K562 (cell line): ENCODE data around the gene RGS5. TPM values are rescaled to one million over a fixed set of nuclear protein-coding genes. Genes with fewer than 3 reads are reported as not detected.
A peak's percentile ranks its signal among the peaks of the same experiment; 100 is the strongest.

Experiments
- ATAC-seq: fragments of 200-7000 bp; cut with Tn5 transposase; 3 replicates; pipeline ENCODE4 v1.9.1; 2020; ENCODE audit warnings: moderate library complexity
- BruUV-seq: library from RNA; stranded (reverse); fragments of 400-500 nt; replicated peaks from 2 replicates; lab custom pipeline; 2021; lab: Mats Ljungman, UMichigan
- CTCF ChIA-PET: fragments of 300-600 bp; formaldehyde crosslinking; extraction: SDS; loops from one replicate; lab custom pipeline; 2021; ENCODE audit warnings: low intra/inter-chr PET ratio; lab: Yijun Ruan, JAX
- POLR2A ChIA-PET: fragments of 300-600, 350-650 bp; sonication (Branson Sonifier 250); formaldehyde crosslinking; extraction: SDS; loops from one replicate; lab custom pipeline; 2021; ENCODE audit warnings: antibody characterized with exemption, inconsistent platforms; lab: Yijun Ruan, JAX
- DNase-seq, 4 experiments: peaks; one replicate each; pipeline versions ENCODE4 v3.0.0 to v3.0.0-alpha.2; 2011 to 2018; ENCODE audit warnings: low spot score in 3 of 4, mixed read lengths in 3 of 4; ENCODE audit errors: extremely low read depth in 1 of 4
- FAIRE-seq: peaks from 2 replicates; lab custom pipeline; 2011; peaks lifted over from hg19 to GRCh38; lab: Jason Lieb, UNC
- H2AFZ ChIP-seq: 2 replicates; pipeline ENCODE4 v1.6.0; 2011; ENCODE audit warnings: low read depth, low read length, control low read depth, inconsistent platforms
- H3K27ac ChIP-seq: fragments of 200-600 bp; 3 replicates; pipeline ENCODE4 v1.8.0; 2011; ENCODE audit warnings: low read depth, mild to moderate bottlenecking, control low read depth, inconsistent platforms, low read length, moderate library complexity, mixed read lengths; ENCODE audit errors: extremely low read depth
- H3K27me3 ChIP-seq, 2 experiments: fragments of 300-600 bp in 1 of 2; 2 replicates in 1 of 2; 3 replicates in 1 of 2; pipeline versions ENCODE4 v1.6.0 to v1.8.0; 2011; ENCODE audit warnings: inconsistent platforms in 2 of 2, low read length in 2 of 2, mild to moderate bottlenecking in 1 of 2, mixed read lengths in 1 of 2, moderate library complexity in 1 of 2; ENCODE audit not compliant: control insufficient read depth in 2 of 2, insufficient read depth in 2 of 2
- H3K36me3 ChIP-seq: fragments of 300-600 bp; 3 replicates; pipeline ENCODE4 v1.8.0; 2011; ENCODE audit warnings: mild to moderate bottlenecking, low read length, inconsistent platforms; ENCODE audit not compliant: control insufficient read depth, insufficient read depth
- H3K4me1 ChIP-seq, 2 experiments: fragments of 200-600 bp in 1 of 2; replicated peaks in 1 of 2; 2 replicates in 1 of 2; 3 replicates in 1 of 2; pipeline versions ENCODE4 v1.5.1 to v1.8.0; 2011; ENCODE audit warnings: inconsistent platforms in 2 of 2, low read length in 2 of 2, mild to moderate bottlenecking in 1 of 2, mixed read lengths in 1 of 2, moderate library complexity in 1 of 2; ENCODE audit not compliant: control insufficient read depth in 2 of 2, insufficient read depth in 2 of 2
- H3K4me2 ChIP-seq: 2 replicates; pipeline ENCODE4 v1.6.1; 2011; ENCODE audit warnings: low read length, control low read depth, inconsistent platforms, mixed read lengths; ENCODE audit not compliant: insufficient read depth
- H3K4me3 ChIP-seq: fragments of 200-600 bp; sonication (generic), shearing (Covaris generic); 2 replicates; pipeline ENCODE4 v1.5.1; 2016; ENCODE audit warnings: control low read depth, inconsistent platforms
- H3K79me2 ChIP-seq: fragments of 200-600 bp; 3 replicates; pipeline ENCODE4 v1.8.0; 2011; ENCODE audit warnings: low read length, inconsistent platforms; ENCODE audit not compliant: control insufficient read depth, insufficient read depth
- H3K9ac ChIP-seq, 2 experiments: 2 replicates each; pipeline versions ENCODE4 v1.6.0 to v1.6.1; 2011; ENCODE audit warnings: low read depth in 2 of 2, low read length in 2 of 2, control low read depth in 1 of 2, inconsistent platforms in 1 of 2, mild to moderate bottlenecking in 1 of 2, mixed read lengths in 1 of 2; ENCODE audit not compliant: insufficient read depth in 1 of 2
- H3K9me1 ChIP-seq: one replicate; pipeline ENCODE4 v1.6.0; 2011; ENCODE audit warnings: inconsistent platforms, mild to moderate bottlenecking, low read length, moderate library complexity; ENCODE audit not compliant: control insufficient read depth, insufficient read depth
- H3K9me3 ChIP-seq: replicated peaks from 2 replicates; pipeline ENCODE4 v1.5.1; 2011; ENCODE audit warnings: low read depth, low read length, inconsistent platforms; ENCODE audit not compliant: control insufficient read depth, insufficient read depth
- H4K20me1 ChIP-seq: replicated peaks from 2 replicates; pipeline ENCODE4 v1.6.1; 2011; ENCODE audit warnings: low read length, inconsistent platforms, mixed read lengths; ENCODE audit not compliant: control insufficient read depth, insufficient read depth
- RAD21 ChIP-seq, 2 experiments: fragments of 250-450 bp in 1 of 2; fragments of 450-650 bp in 1 of 2; sonication (Bioruptor Pico) in 1 of 2; formaldehyde crosslinking in 1 of 2; IDR thresholded peaks in 1 of 2; conservative IDR thresholded peaks in 1 of 2; 2 replicates each; pipeline versions ENCODE4 v1.4.0 to v1.8.0; 2020 to 2022; ENCODE audit warnings: mild to moderate bottlenecking in 2 of 2, moderate library complexity in 1 of 2
- WGBS: fragments of 100-300 bp; shearing (Covaris generic); methylation state at CpG from one replicate; pipeline ENCODE4 v1.1.6; 2016; ENCODE audit warnings: low coverage, mixed read lengths; ENCODE audit not compliant: insufficient coverage; ENCODE audit errors: missing lambda C conversion rate; 5-methylcytosine and 5-hydroxymethylcytosine counted together
- in situ Hi-C: fragments of 300-500 bp; cut with MboI; formaldehyde crosslinking; loops from 4 replicates; pipeline ENCODE4 v1.15.0; 2018; ENCODE audit warnings: inconsistent platforms, mixed read lengths
- intact Hi-C: fragments of 100-400 bp; cut with micrococcal nuclease; formaldehyde crosslinking; loops from 2 replicates; pipeline ENCODE4 v1.14.2; 2022
- polyA plus RNA-seq, 8 experiments: library from polyadenylated mRNA; depleted of rRNA in 4 of 8; stranded (reverse) in 5 of 8; unstranded in 3 of 8; fragments of >200 nt; fragmentation: Nextera tagmentation in 2 of 8; fragmentation: Illumina TruSeq in 1 of 8; extraction: Ambion mirVana in 2 of 8; extraction: Trizol in 1 of 8; gene quantifications; 2 replicates each; pipeline versions ENCODE4 v1.2.1 to v1.2.3, GENCODE V29; 2011 to 2014; ENCODE audit warnings: inconsistent platforms in 1 of 8, missing spikeins in 1 of 8
- total RNA-seq, 7 experiments: library from RNA; depleted of rRNA in 6 of 7; stranded (reverse); fragments of >200 nt in 6 of 7; fragmentation: Illumina TruSeq in 2 of 7; extraction: Trizol in 2 of 7; gene quantifications; 2 replicates each; pipeline versions ENCODE4 v1.2.1 to v1.2.3, GENCODE V29; 2011 to 2021; ENCODE audit warnings: low replicate concordance in 1 of 7
- TF ChIP-seq, protein P1 (sequence below): fragments of 450-650 bp; formaldehyde crosslinking; IDR thresholded peaks from 2 replicates; pipeline ENCODE4 v1.4.0; 2022; ENCODE audit warnings: mild to moderate bottlenecking, moderate library complexity
- TF ChIP-seq, protein P2 (sequence below): fragments of 250-450 bp; sonication (Bioruptor Pico); IDR thresholded peaks from 2 replicates; pipeline ENCODE4 v1.4.0; 2020; ENCODE audit warnings: mild to moderate bottlenecking, moderate library complexity
- TF ChIP-seq, protein P3 (sequence below), 3 experiments: IDR thresholded peaks in 2 of 3; conservative IDR thresholded peaks in 1 of 3; 2 replicates each; pipeline ENCODE4 v1.5.1; 2011 to 2012; ENCODE audit warnings: low read length in 3 of 3, mild to moderate bottlenecking in 3 of 3, control low read depth in 2 of 3, improper control_type of control experiment in 1 of 3, inconsistent platforms in 1 of 3, low read depth in 1 of 3, mixed read lengths in 1 of 3, moderate library complexity in 1 of 3; ENCODE audit not compliant: insufficient read depth in 2 of 3
- TF ChIP-seq, protein P4 (sequence below), 2 experiments: IDR thresholded peaks; 2 replicates each; pipeline ENCODE4 v1.6.1; 2011; ENCODE audit warnings: borderline replicate concordance in 1 of 2, control low read depth in 1 of 2, low read depth in 1 of 2, low read length in 1 of 2, mild to moderate bottlenecking in 1 of 2, mixed read lengths in 1 of 2, moderate library complexity in 1 of 2; ENCODE audit not compliant: insufficient read depth in 1 of 2, insufficient read length in 1 of 2, poor library complexity in 1 of 2, severe bottlenecking in 1 of 2; ENCODE audit errors: extremely low read depth in 1 of 2

The RGS5 gene
- total and polyA plus RNA-seq, 9 of the 15 experiments (the other 6 are each of a cell fraction or from before 2014, with no cell fraction given): 0.71 to 5.3 (median 2.4) TPM

DNA sequence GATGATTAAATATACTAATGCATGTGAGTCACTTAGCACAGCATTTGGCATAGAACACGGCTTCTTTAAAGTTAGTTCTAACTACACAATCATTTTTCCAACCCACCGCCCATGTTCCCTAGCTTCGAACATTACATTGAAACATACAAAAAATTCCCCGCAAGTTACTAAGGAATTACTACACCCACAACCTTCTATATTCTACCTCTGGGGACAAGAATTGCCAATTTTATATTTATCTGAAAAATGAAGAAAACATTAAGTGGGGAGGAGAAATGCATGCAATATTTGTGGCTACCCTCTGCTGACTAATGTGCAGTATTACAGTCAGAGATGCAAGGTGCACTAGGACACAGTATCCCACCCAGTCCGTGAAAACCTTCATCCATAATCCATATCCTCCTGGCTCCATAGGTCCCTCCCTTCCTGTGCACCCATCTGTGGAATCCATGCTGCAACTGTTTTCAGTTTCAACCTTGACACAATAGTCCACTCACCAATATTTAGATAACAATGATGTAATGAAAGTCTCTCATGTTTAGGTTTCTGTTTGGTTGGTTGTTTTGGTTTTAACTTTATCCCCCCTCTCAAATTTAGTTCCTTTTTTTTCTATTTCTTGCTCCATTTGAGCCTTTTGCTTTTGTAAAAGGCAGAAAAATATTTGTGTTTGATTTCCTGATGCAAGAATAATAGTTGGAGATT, 31.6 kb downstream of the RGS5 start:
- no TSS peak for BruUV-seq
- CTCF ChIA-PET: interaction anchor here (1.4 kb wide), 1 partner anchor 294 kb away, joined by 3 read pairs; no protein-coding TSS in a partner anchor
- H3K9ac ChIP-seq: no peak overlapping the region

More for the DNA sequence above, 31.6 kb downstream of the RGS5 start:
- DNase-seq (peak in 3 of 4 experiments; percentile 15 to 21 (median 20)), ATAC-seq (peak; percentile 63), FAIRE-seq (no peak)
- H3K9me3 ChIP-seq: no peaks in the 10 kb centered on the region
- no peaks in the 10 kb centered on the region for H3K36me3 ChIP-seq
- no peaks in the 10 kb centered on the region for H3K9me1 ChIP-seq
- intact Hi-C loops: loop anchor here (10.0 kb wide), 1 partner anchor 1116 kb away; no protein-coding TSS in a partner anchor
- in situ Hi-C loops: no loop called here
- no peaks in the 10 kb centered on the region for H3K4me1 ChIP-seq
- H3K4me2 ChIP-seq: no peak overlapping the region
- no peak overlapping the region for H3K4me3 ChIP-seq
- WGBS: 3% methylated on average over 5 of the region's 5 CpGs
- no peaks in the 10 kb centered on the region for H4K20me1 ChIP-seq
- H3K27me3 ChIP-seq: 0 out of 5 replicates have a peak, but pooled peaks cover 0 to 2% of the 10 kb centered on the region in 2 experiments
- H3K27ac ChIP-seq: no peak overlapping the region
- no peak overlapping the region for H2AFZ ChIP-seq
- POLR2A ChIA-PET: no interaction called here
- no peaks in the 10 kb centered on the region for H3K79me2 ChIP-seq
- TF ChIP-seq, protein P1, sequence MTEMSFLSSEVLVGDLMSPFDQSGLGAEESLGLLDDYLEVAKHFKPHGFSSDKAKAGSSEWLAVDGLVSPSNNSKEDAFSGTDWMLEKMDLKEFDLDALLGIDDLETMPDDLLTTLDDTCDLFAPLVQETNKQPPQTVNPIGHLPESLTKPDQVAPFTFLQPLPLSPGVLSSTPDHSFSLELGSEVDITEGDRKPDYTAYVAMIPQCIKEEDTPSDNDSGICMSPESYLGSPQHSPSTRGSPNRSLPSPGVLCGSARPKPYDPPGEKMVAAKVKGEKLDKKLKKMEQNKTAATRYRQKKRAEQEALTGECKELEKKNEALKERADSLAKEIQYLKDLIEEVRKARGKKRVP (CRISPR knock-in tag): no peak
- TF ChIP-seq, protein P2, sequence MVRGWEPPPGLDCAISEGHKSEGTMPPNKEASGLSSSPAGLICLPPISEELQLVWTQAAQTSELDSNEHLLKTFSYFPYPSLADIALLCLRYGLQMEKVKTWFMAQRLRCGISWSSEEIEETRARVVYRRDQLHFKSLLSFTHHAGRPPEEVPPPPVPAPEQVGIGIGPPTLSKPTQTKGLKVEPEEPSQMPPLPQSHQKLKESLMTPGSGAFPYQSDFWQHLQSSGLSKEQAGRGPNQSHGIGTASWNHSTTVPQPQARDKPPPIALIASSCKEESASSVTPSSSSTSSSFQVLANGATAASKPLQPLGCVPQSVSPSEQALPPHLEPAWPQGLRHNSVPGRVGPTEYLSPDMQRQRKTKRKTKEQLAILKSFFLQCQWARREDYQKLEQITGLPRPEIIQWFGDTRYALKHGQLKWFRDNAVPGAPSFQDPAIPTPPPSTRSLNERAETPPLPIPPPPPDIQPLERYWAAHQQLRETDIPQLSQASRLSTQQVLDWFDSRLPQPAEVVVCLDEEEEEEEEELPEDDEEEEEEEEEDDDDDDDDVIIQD (CRISPR knock-in tag): no peak
- TF ChIP-seq, protein P3, sequence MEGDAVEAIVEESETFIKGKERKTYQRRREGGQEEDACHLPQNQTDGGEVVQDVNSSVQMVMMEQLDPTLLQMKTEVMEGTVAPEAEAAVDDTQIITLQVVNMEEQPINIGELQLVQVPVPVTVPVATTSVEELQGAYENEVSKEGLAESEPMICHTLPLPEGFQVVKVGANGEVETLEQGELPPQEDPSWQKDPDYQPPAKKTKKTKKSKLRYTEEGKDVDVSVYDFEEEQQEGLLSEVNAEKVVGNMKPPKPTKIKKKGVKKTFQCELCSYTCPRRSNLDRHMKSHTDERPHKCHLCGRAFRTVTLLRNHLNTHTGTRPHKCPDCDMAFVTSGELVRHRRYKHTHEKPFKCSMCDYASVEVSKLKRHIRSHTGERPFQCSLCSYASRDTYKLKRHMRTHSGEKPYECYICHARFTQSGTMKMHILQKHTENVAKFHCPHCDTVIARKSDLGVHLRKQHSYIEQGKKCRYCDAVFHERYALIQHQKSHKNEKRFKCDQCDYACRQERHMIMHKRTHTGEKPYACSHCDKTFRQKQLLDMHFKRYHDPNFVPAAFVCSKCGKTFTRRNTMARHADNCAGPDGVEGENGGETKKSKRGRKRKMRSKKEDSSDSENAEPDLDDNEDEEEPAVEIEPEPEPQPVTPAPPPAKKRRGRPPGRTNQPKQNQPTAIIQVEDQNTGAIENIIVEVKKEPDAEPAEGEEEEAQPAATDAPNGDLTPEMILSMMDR (IDR thresholded peaks at IDR 0.05 in 2 of 3, conservative IDR thresholded peaks at IDR 0.05 in 1 of 3; ENCODE audit: insufficient read depth in 2 of 3, low read depth in 1 of 3, low read length in 3 of 3): peak in 2 of 3 experiments; percentile 37 to 40; a peak in 3 of 6 replicates
- peak in 1 of 2 experiments; percentile 25; a peak in 1 of 4 replicates for TF ChIP-seq RAD21 (CRISPR knock-in tag; conservative IDR thresholded peaks at IDR 0.05 in 1 of 2, IDR thresholded peaks at IDR 0.05 in 1 of 2)
- TF ChIP-seq, protein P4, sequence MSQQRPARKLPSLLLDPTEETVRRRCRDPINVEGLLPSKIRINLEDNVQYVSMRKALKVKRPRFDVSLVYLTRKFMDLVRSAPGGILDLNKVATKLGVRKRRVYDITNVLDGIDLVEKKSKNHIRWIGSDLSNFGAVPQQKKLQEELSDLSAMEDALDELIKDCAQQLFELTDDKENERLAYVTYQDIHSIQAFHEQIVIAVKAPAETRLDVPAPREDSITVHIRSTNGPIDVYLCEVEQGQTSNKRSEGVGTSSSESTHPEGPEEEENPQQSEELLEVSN (IDR thresholded peaks at IDR 0.05; ENCODE audit: borderline replicate concordance in 1 of 2, extremely low read depth in 1 of 2, insufficient read depth in 1 of 2, insufficient read length in 1 of 2, low read depth in 1 of 2, low read length in 1 of 2, poor library complexity in 1 of 2, severe bottlenecking in 1 of 2): no peak
